WTC11 (cell line): ENCODE measurements around the gene COMMD7. TPM values are rescaled to one million over a fixed set of nuclear protein-coding genes. Genes with fewer than 3 reads are reported as not detected.

Experiments used
- ATAC-seq: fragments of 200-7000 bp; cut with Tn5 transposase; 2 replicates; pipeline ENCODE4 v1.10.0; 2021; ENCODE audit warnings: mild to moderate bottlenecking, moderate library complexity
- CTCF ChIA-PET: fragments of 300-600 bp; sonication (Branson Sonifier 250); formaldehyde crosslinking; loops from one replicate; lab custom pipeline; 2021; ENCODE audit warnings: antibody characterized with exemption; lab: Charles Lee
- POLR2A ChIA-PET: fragments of 350-600 bp; sonication (Branson Sonifier 250); formaldehyde crosslinking; loops from one replicate; lab custom pipeline; 2021; ENCODE audit warnings: antibody characterized with exemption; lab: Charles Lee
- DNase-seq: peaks from one replicate; pipeline ENCODE4 v3.0.0; 2021; ENCODE audit warnings: low spot score
- H3K27ac Mint-ChIP-seq: 2 replicates; pipeline ENCODE4 v1.8.0; 2021; ENCODE audit warnings: mixed read lengths
- H3K27me3 Mint-ChIP-seq: 2 replicates; pipeline ENCODE4 v1.8.0; 2021; ENCODE audit warnings: low read depth, mild to moderate bottlenecking, moderate library complexity, mixed read lengths
- H3K36me3 Mint-ChIP-seq: 2 replicates; pipeline ENCODE4 v1.8.0; 2021; ENCODE audit warnings: mixed read lengths
- H3K4me1 Mint-ChIP-seq: 2 replicates; pipeline ENCODE4 v1.8.0; 2022; ENCODE audit warnings: mixed read lengths
- H3K4me3 Mint-ChIP-seq: 2 replicates; pipeline ENCODE4 v1.8.0; 2021; ENCODE audit warnings: mild to moderate bottlenecking, moderate library complexity, mixed read lengths
- H3K9me3 Mint-ChIP-seq: 2 replicates; pipeline ENCODE4 v1.8.0; 2021; ENCODE audit warnings: mixed read lengths
- ARID4B ChIP-seq: sonication (generic); formaldehyde crosslinking; IDR thresholded peaks from 2 replicates; pipeline ENCODE4 v1.8.0; 2023; ENCODE audit warnings: missing genetic modification reagents, mild to moderate bottlenecking, borderline replicate concordance
- ATF1 ChIP-seq: sonication (generic); formaldehyde crosslinking; IDR thresholded peaks from 2 replicates; pipeline ENCODE4 v1.8.1; 2023; ENCODE audit warnings: mild to moderate bottlenecking, moderate library complexity, missing genetic modification reagents
- ATF2 ChIP-seq: sonication (generic); formaldehyde crosslinking; IDR thresholded peaks from 2 replicates; pipeline ENCODE4 v1.8.1; 2022; ENCODE audit warnings: low read depth, missing genetic modification reagents, borderline replicate concordance
- CREB1 ChIP-seq: sonication (generic); formaldehyde crosslinking; IDR thresholded peaks from 2 replicates; pipeline ENCODE4 v1.8.0; 2023; ENCODE audit warnings: mild to moderate bottlenecking, missing genetic modification reagents
- ELF4 ChIP-seq: sonication (generic); formaldehyde crosslinking; IDR thresholded peaks from 2 replicates; pipeline ENCODE4 v1.8.1; 2022; ENCODE audit warnings: low read depth, mild to moderate bottlenecking, moderate library complexity, missing genetic modification reagents
- FOXJ3 ChIP-seq: sonication (generic); formaldehyde crosslinking; IDR thresholded peaks from 2 replicates; pipeline ENCODE4 v1.9.0; 2021; ENCODE audit warnings: missing genetic modification reagents, mild to moderate bottlenecking, borderline replicate concordance
- FOXK1 ChIP-seq: sonication (generic); formaldehyde crosslinking; IDR thresholded peaks from 2 replicates; pipeline ENCODE4 v1.8.0; 2022; ENCODE audit warnings: mild to moderate bottlenecking, moderate library complexity, missing genetic modification reagents
- GTF2I ChIP-seq: fragments of 250-450 bp; sonication (Bioruptor Pico); conservative IDR thresholded peaks from 2 replicates; pipeline ENCODE4 v1.4.0; 2021; ENCODE audit warnings: mild to moderate bottlenecking
- HMGXB4 ChIP-seq: sonication (generic); formaldehyde crosslinking; IDR thresholded peaks from 2 replicates; pipeline ENCODE4 v1.8.1; 2023; ENCODE audit warnings: mild to moderate bottlenecking, moderate library complexity, missing genetic modification reagents
- IRF2 ChIP-seq: sonication (generic); formaldehyde crosslinking; IDR thresholded peaks from 2 replicates; pipeline ENCODE4 v1.8.0; 2022; ENCODE audit warnings: low read depth, missing genetic modification reagents, borderline replicate concordance
- NFYB ChIP-seq: sonication (generic); formaldehyde crosslinking; conservative IDR thresholded peaks from 2 replicates; pipeline ENCODE4 v1.8.0; 2022; ENCODE audit warnings: low read depth, missing genetic modification reagents
- NR3C1 ChIP-seq: sonication (generic); formaldehyde crosslinking; conservative IDR thresholded peaks from 2 replicates; pipeline ENCODE4 v1.8.1; 2023; ENCODE audit warnings: low read depth, mild to moderate bottlenecking, missing genetic modification reagents
- PREB ChIP-seq: sonication (generic); formaldehyde crosslinking; IDR thresholded peaks from 2 replicates; pipeline ENCODE4 v1.8.1; 2022; ENCODE audit warnings: mild to moderate bottlenecking, missing genetic modification reagents, moderate library complexity, borderline replicate concordance
- RELA ChIP-seq: sonication (generic); formaldehyde crosslinking; IDR thresholded peaks from 2 replicates; pipeline ENCODE4 v1.8.1; 2022; ENCODE audit warnings: missing genetic modification reagents, mild to moderate bottlenecking, borderline replicate concordance
- TEAD1 ChIP-seq: sonication (generic); formaldehyde crosslinking; IDR thresholded peaks from 2 replicates; pipeline ENCODE4 v1.8.0; 2022; ENCODE audit warnings: mild to moderate bottlenecking, missing genetic modification reagents
- USF2 ChIP-seq: sonication (generic); formaldehyde crosslinking; IDR thresholded peaks from 2 replicates; pipeline ENCODE4 v1.8.1; 2023; ENCODE audit warnings: mild to moderate bottlenecking, missing genetic modification reagents, moderate library complexity
- ZNF425 ChIP-seq: fragments of 250-450 bp; sonication (Bioruptor Pico); conservative IDR thresholded peaks from 2 replicates; pipeline ENCODE4 v1.9.0; 2021; ENCODE audit warnings: mild to moderate bottlenecking
- ZNF512 ChIP-seq: sonication (generic); formaldehyde crosslinking; IDR thresholded peaks from 2 replicates; pipeline ENCODE4 v1.8.1; 2022; ENCODE audit warnings: missing genetic modification reagents, borderline replicate concordance
- total RNA-seq: library from RNA; stranded (reverse); gene quantifications from 3 replicates; pipeline ENCODE4 v1.2.3, GENCODE V29; 2021

COMMD7 gene
- total RNA-seq, 1 experiment from 2014 or later: 42.3 TPM

- H3K4me1 Mint-ChIP-seq: peaks cover 43% of the 10 kb centered on the region
- ATAC-seq (no peak), DNase-seq (no peak)
- H3K36me3 Mint-ChIP-seq: peaks cover 92% of the 10 kb centered on the region
- no peaks in the 10 kb centered on the region for H3K27me3 Mint-ChIP-seq
- no peak overlapping the region for H3K4me3 Mint-ChIP-seq
- H3K27ac Mint-ChIP-seq: no peak overlapping the region
- POLR2A ChIA-PET: interaction anchor here (1.0 to 1.6 kb wide), 2 partner anchors 10 to 20 kb away, joined by 3 to 4 read pairs; no protein-coding TSS in a partner anchor
- no peaks in the 10 kb centered on the region for H3K9me3 Mint-ChIP-seq
- CTCF ChIA-PET: no interaction called here
- TF ChIP-seq FOXJ3 (CRISPR knock-in tag) (no peak), IRF2 (no peak), PREB (no peak), USF2 (CRISPR knock-in tag) (no peak), ZNF425 (CRISPR knock-in tag) (no peak), ATF2 (no peak), ARID4B (CRISPR knock-in tag) (no peak), TEAD1 (CRISPR knock-in tag) (no peak), CREB1 (CRISPR knock-in tag) (no peak)
These were observed 41.3 kb upstream of the COMMD7 start for GRCh38 chr20:32784369-32785080.

GRCh38 chr20:32780749-32781655 is 37.7 kb upstream of the COMMD7 start:
- H3K4me1 Mint-ChIP-seq: peaks cover 65% of the 10 kb centered on the region
- ChIA-PET POLR2A (interaction anchor here (0.9 to 1.3 kb wide), 3 partner anchors 16 to 100 kb away, joined by 3 to 5 read pairs (median 3); no protein-coding TSS in a partner anchor), CTCF (interaction anchor here (0.6 to 6.2 kb wide), 7 partner anchors 8 to 217 kb away, joined by 4 to 138 read pairs (median 52); partner anchors contain the start of genes C20orf203, DNMT3B and MAPRE1)
- no peaks in the 10 kb centered on the region for H3K27me3 Mint-ChIP-seq
- H3K4me3 Mint-ChIP-seq: no peak overlapping the region
- H3K27ac Mint-ChIP-seq: peak overlapping the region; percentile 90
- H3K36me3 Mint-ChIP-seq: peaks cover 69% of the 10 kb centered on the region
- ATAC-seq: peak; percentile 31
- H3K9me3 Mint-ChIP-seq: no peaks in the 10 kb centered on the region
- DNase-seq: no peak
- TF ChIP-seq RELA (no peak), GTF2I (no peak), ZNF512 (CRISPR knock-in tag) (no peak), ELF4 (CRISPR knock-in tag) (no peak), FOXJ3 (CRISPR knock-in tag) (no peak), NR3C1 (CRISPR knock-in tag) (no peak), HMGXB4 (CRISPR knock-in tag) (no peak), FOXK1 (CRISPR knock-in tag) (no peak), ATF1 (CRISPR knock-in tag) (no peak), NFYB (no peak)
